GM18508 (cell line): ENCODE data around the gene LRFN2.

Experiments
- ATAC-seq: cut with Tn5 transposase; IDR thresholded peaks from one replicate; pipeline ENCODE4 v1.9.1; 2021; ENCODE audit warnings: moderate number of reproducible peaks; ENCODE audit not compliant: insufficient read depth, unreplicated experiment

Gene LRFN2

DNA sequence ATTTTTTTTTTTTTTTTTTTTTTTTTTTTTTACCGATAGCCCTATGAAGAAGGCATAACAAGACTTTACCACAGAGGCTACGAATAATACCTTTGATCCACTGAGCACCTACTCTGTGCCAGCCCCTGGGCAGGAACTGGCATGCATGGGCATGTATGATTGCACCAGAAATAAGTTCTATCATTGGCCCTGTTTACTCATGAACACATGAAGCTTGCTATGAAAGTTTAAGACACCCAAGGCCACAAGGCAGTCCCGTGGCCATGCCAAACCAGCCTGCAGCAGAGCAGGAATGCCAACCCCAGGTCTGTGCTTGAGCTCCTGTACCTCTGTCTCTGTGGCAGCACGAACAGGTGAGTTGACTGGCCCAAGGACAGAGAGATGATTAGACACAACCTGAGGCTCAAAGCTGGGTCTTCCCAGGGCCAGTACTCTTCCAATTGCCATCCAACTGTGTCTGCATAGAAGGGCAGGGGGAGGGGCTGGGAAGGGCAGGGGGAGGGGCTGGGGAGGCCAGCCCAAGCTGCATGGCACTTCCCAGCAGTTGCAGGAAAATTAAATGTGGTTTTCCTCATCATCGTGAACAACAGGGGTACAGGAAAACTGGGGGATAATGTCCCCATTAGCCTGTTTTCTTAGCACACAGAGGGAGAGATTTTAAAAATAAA lies 63.5 kb downstream of the LRFN2 start:
- no peak for ATAC-seq

- no peak for ATAC-seq
These were observed 65.7 kb downstream of the LRFN2 start for GRCh38 chr6:40521496-40521895.

GRCh38 chr6:40520678-40521077 lies 66.5 kb downstream of the LRFN2 start:
- ATAC-seq, result no peak

- no peak for ATAC-seq
These were observed 67.1 kb downstream of the LRFN2 start for GRCh38 chr6:40520084-40520483.

DNA sequence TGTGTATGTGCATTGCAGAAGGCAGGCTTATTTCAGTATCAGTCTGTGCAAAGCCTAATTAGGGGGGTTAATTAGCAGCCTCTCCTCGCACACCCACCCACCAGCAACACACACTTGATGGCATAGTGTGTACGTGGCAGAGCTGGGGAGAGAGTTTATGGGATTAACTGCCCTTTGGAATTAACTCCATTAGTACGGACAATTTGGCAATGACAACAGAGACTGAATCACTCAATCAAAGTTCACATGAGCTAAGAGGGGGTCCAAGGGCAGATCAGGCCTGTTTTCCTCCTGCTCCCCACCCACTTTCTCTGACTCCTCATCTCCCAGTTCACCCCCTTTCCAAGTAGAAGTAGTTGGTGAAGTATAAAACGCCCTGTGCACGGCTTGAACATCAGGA lies 69.5 kb downstream of the LRFN2 start:
- no peak for ATAC-seq

- ATAC-seq, result no peak
These were observed 70.7 kb downstream of the LRFN2 start for GRCh38 chr6:40516429-40516828.

- ATAC-seq, result no peak
These were observed 74.8 kb downstream of the LRFN2 start for GRCh38 chr6:40512340-40512739.

DNA sequence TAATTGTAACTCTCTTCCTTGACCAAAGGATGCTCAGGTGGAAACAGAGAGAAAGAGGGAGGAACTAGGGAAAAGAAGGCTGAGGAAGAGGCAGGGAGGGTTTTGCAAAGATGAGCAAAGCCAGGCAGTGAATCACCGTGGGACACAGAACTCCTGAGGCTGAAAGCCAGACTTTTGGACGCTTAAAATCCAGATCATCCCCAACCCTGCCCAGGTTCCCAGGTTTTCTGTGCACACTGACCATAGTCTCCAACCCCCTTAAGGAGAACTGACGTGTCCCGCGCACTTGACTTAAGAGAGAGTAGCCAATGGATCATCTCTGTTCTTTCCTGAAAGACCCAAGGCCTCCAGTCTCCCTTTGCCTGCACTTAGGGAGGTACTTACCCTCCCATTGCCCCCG lies 75.3 kb downstream of the LRFN2 start:
- ATAC-seq, result no peak

GRCh38 chr6:40510442-40510841 lies 76.7 kb downstream of the LRFN2 start:
- no peak for ATAC-seq

DNA sequence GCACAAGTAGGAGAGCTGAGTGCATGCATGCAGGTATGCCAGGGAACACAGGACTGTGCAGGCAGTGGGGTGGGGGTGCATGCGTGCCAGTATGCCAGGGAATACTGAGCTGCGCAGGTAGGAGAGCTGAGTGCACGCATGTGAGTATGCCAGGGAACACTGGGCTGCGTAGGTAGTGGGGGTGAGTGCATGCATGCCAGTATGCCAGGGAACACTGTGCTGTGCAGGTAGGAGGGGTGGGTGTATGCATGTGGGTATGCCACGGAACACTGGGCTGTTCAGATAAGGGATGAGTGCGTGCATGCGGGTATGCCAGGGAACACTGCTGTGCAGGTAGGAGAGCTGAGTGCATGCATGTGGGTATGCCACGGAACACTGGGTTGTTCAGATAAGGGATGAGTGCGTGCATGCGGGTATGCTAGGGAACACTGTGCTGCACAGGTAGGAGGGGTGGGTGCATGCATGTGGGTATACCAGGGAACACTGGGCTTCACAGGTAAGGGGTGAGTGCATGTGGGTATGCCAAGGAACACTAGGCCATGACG lies 77.4 kb downstream of the LRFN2 start:
- no peak for ATAC-seq

GRCh38 chr6:40509086-40509485 lies 78.1 kb downstream of the LRFN2 start:
- no peak for ATAC-seq

DNA sequence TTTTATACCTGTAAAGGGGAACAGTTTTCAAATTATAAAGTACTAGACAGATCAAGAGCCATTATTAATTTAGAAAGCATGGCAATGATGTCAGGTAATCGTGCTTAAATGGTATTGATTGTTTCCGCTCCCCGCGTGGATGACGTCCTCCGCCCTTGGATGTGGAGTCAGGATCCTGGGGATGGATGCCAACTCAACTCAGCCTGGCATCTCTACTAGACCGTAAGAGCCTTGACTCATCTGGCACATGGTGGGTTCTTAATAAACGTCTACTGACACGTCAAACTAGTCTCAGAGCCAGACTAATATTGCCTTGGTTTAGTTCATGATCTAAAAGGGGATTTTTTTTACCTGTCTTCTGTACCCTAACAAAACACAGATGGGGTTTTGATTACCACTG lies 80.2 kb downstream of the LRFN2 start:
- no peak for ATAC-seq

DNA sequence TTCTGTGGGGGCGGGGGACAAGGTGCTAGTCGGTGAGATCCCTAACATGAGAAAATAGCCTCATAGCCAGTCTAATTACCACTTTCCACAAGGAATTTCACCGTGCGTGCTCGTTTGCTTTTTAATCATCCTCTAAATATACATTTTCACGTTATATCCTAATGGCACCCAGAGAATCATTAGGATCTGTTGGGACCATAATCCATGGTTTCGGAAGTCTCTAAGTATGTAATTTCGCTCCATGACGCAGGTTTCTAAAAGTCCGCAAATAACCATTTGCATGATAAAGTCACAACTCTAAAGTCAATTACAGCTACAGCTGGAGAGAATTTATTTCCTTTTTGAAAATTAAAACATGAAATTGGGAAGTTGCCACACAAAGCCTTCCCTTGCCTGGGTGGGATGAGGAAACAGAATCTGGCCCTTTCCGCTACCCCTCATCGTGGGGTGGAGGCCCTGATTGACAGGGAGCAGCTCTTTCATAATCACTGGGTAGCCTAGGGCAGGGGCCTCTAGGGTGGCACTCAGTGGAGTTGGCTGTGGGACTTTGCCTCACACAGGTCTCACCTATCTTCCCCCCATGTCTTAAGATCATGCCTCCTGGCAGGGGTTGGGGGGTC lies 81.9 kb downstream of the LRFN2 start:
- no peak for ATAC-seq

GRCh38 chr6:40504274-40504673 lies 82.9 kb downstream of the LRFN2 start:
- ATAC-seq, result no peak

- ATAC-seq, result no peak
These were observed 86.9 kb downstream of the LRFN2 start for GRCh38 chr6:40500227-40500626.

DNA sequence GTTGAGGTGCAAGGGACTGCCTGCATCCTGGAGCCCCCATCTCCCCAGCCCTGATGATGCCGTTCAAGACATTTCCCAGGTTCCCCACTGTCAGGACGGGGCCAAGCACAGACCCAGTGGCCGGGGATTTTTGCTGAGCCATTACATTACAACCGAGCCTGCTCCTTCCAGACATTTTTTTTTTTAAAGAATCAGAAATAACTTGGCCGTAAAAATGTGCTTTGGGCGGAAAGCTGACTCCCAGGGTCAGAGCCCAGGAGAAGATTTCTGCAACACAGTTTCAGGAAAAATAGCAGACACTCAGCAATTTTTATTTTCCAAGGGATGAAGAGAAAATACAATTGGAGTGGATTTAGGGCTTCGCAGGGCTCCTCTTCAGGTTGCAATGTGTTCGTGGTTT lies 87.9 kb downstream of the LRFN2 start:
- no peak for ATAC-seq

DNA sequence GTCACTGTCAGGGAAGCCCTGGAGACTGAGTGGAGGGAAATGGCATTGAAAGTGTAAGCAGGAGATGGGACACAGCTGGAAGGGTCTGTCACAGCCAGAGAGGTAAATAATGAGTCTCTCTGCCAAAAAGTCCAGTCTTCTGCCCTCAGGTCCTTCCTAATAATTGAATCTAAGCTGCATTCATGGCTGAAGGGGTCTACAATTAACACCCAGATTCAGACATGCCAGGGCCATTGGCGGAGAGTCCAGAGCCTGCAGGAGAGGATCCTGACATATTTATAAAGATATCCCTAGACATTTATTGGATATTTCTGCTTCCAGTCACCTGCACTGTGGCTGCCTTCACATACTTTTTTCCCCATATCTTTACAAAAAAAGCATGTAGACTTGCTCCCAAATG lies 89.0 kb downstream of the LRFN2 start:
- no peak for ATAC-seq

- no peak for ATAC-seq
These were observed 95.0 kb downstream of the LRFN2 start for GRCh38 chr6:40492187-40492586.

- ATAC-seq, result no peak
These were observed 96.7 kb downstream of the LRFN2 start for GRCh38 chr6:40490508-40490907.

DNA sequence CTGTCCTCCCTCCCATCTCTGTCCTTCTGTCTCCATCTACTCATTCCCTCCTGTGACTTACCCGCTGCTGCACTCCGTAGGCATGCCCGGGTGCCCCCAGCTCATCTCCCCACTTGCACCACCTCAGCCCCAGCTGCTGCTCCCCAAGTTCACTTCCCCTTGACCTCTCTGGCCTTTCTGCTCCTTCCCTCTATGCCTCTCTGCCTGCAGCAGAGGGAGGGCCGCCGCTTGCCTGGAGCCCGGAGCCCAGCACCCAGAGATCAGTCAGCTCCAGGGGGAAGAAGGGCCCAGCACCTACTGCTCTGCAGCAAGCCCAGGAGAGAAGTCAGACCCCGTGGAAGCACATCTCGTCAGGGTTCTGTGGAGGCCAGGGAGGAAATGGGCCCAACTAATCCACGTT lies 97.4 kb downstream of the LRFN2 start:
- no peak for ATAC-seq

DNA sequence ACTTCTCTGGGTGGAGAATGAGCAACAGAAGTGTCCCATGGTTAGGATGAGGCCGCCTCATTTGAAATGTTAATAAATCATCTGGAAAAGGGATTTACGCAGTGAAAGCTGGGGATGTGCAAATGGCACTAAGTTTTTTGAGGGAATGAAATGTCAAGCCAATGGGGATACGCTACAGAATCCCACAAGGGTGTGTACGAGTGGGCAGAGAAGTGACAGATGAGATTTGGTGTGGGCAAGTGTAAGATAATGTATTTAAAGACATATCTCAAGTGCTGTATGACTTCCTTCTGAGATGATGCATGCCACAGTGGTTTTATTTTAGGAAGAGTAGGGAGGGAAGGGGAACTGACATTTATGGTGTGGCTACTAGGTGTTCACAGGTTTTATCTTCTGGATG lies 100.6 kb downstream of the LRFN2 start:
- no peak for ATAC-seq

DNA sequence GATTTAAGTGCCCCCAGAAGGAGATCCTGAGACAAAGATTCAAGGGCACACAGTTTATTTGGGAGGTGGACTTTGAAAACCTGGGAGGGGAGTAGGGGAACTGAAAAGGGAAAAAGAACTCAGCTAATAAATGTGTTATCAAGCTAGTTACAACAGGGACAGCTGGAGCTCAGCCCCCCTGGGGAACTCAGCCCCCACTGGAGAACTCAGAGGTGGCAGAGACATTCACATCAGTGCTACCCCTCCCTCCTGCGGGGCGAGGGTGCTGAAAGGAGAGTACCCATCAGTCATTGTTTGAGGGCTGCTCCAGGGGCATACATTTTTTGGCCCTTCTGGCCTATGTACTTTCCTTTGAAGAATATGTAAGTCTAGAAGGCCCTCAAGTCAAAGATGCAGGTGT lies 101.4 kb downstream of the LRFN2 start:
- no peak for ATAC-seq
